GM21737 (cell line): ENCODE data around the gene SRF.

Experiments used
- ATAC-seq: cut with Tn5 transposase; IDR thresholded peaks from one replicate; pipeline ENCODE4 v1.9.1; 2021; ENCODE audit warnings: mild to moderate bottlenecking, moderate library complexity; ENCODE audit not compliant: unreplicated experiment

SRF gene

DNA sequence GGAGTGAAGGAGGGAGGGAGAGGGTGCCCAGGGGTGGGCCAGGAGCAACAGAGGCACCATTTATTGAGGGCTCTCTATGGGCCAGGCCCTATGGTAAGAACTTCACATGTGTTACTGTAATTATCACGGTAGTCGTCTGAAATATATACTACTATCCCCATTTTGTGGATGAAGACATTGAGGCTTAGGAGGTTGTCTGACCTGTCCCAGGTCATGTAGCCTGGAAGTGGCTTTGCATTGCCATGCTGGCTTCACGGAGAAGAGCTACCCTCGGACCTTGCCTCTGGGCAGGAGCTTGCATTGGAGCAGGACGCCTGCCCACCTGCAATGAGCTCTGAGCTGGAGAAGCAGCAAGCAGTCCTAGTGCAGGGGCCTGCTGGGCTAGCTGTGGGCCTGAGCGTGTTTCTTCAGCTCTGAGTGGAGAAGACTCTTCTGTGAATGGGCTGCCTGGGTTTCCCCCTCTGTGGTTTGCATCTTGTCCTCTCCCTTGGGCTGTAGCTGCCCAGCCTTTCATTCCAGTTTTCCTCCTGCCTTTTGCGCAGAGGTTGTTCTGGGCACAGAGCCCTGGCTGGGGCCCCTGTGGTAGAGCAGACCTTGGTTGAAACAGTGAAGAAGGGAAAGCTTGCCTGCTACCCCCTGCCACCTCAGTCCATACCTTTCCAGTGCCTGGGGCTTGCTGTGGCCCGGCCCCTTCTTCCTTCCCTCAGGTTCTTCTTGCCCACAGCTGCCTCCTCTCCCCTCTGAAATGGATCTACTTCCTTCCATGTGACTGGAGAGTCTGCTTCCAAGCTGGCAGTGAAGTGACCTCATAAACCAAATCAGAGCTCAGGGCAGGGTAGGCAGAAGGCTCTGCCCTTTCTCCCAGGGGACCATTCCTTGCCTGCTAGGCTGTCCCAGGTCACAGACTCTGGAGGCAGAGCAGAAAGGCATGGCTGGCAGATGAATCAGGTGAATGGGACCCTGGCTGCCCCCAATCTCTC is 24.1 kb upstream of the SRF start:
- ATAC-seq: no peak

DNA sequence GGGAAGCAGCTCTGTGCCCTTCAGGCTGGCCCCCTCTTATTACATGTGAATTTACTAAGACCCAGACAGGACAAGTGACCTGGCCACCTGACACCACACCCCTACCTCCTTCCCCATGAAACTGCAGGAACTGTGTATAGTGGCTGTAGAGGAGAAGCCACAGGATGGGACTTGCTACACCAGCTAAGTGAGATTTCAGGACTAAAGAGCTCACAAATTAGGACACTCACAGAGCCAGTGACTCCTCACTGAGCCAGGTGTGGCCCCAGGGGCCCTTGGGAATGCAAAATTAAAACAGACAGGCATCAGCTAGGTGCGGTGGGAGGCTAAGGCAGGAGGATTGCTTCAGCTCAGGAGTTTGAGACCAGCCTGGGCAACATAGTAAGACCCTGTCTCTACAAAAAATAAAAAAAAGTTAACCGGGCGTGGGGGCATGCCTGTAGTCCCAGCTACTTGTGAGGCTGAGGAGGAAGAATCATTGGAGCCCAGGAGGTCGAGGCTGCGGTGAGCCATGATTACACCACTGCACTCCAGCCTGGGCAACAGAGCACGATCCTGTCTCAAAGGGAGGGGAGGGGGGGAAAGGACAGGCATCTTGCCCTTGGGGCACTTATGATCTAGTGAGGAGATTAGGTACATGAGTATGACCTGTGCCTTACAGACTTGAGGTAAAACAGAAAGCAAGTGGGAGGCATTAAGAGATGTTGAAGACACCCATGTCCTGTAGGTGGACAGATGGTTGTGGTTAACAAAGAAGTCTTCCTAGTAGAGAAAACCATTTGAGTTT is 23.2 kb upstream of the SRF start:
- no peak for ATAC-seq

DNA sequence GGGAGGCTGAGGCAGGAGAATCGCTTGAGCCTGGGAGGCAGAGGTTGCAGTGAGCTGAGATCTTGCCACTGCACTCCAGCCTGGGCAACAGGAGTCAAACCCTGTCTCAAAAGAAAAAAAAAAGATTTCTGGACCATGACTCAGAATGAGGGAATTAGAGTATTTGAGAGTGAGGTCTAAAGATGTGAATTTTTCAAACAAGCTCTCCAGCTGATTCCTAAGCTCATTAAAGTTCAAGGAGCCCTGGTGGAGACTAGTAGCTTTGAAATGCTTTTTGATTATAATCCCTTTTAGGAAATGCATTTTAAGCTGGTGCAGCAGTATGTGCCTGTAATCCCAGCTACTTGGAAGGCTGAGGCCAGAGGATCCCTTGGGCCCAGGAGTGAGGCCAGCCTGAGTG is 21.8 kb upstream of the SRF start:
- ATAC-seq: no peak

DNA sequence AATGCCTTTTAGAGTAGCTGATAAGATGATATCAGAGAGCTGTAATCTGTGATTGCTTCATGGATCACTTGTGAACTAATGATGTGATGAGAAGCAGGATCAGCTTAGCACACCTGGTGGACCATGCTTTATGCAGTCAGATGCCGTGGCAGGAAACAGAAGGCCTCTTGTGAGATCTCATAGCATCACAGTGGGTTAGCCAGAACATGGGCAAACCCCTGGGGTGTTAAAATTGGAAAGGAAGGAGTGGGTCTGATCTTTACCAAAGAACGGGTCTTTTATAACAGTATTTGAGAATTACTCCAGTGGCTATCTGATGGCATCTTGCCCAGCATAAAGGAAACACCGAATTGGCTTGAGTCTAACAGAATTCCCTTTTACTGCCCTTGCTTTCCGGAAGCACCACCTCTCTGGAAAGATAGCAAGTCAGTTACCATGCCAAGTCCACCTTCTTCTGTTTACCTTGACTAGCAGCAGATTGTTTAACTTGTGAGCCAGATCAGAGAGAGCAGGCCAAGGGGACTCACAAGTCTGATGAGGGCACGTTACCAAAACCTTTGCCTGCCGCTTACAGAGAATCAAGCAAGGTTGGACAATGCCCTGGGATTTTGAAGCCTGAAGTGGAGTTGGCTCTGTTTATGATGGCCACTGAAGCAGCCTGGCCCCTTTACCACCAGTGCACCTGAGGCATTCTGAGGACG is 20.9 kb upstream of the SRF start:
- ATAC-seq: no peak

DNA sequence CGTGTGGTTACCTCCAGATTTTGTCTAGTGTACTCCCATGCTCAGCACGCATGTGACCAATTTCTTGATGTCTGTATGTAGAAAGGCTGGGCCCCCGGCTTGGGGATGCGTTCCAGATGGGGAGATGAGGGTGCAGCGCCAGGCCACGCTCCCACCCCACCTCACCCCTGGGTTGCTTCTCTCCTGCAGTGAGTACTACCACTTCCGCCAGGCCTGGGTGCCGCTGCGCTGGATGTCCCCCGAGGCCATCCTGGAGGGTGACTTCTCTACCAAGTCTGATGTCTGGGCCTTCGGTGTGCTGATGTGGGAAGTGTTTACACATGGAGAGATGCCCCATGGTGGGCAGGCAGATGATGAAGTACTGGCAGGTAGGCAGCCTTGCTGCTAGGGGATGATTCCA is 11.5 kb upstream of the SRF start:
- no peak for ATAC-seq

DNA sequence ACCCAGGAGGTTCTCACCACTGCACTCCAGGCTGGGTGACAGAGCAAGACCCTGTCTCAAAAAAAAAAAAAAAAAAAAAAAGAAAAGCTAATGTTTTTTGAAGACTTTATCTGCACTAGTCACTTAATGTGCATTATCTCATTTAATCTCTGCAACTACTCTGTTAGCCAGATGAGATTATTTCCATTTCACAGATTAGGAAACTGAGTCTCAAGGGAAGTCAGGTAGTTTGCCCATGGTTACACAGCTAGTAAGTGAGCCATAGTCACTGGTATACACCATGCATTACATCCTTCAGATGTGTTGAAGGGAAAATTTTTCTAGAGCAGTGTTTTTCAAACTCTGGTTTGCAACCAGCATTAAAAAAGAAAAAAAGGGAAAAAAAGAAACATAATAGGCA is 7.2 kb upstream of the SRF start:
- no peak for ATAC-seq

DNA sequence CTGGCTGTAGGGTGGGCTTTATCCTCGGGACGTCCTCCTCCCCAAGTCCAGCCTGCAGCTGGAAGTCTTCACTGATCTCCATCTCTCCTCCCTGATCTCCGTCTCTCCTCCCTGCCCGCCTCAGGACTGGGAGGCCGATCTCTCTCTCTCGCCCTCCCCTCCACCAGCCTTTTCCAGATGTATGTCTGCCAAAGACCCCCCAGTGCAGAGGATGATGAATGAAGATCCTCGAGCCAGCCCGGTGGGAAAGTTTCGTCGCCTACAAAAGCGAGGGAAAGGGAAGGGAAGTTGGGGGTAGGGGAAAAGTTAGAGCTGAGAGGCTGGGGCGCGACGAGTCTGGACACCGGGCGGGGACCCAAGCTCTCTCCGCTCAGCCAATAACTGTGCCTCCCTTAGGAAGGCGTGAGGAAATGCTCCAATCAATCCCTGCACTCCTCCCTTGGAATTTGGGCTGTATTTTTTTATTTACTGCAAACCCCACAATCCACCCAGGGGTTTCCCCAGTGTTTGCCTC is 595 bp upstream of the SRF start:
- no peak for ATAC-seq

DNA sequence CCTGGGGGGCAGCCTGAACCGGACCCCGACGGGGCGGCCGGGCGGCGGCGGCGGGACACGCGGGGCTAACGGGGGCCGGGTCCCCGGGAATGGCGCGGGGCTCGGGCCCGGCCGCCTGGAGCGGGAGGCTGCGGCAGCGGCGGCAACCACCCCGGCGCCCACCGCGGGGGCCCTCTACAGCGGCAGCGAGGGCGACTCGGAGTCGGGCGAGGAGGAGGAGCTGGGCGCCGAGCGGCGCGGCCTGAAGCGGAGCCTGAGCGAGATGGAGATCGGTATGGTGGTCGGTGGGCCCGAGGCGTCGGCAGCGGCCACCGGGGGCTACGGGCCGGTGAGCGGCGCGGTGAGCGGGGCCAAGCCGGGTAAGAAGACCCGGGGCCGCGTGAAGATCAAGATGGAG is 636 bp downstream of the SRF start:
- ATAC-seq: no peak

DNA sequence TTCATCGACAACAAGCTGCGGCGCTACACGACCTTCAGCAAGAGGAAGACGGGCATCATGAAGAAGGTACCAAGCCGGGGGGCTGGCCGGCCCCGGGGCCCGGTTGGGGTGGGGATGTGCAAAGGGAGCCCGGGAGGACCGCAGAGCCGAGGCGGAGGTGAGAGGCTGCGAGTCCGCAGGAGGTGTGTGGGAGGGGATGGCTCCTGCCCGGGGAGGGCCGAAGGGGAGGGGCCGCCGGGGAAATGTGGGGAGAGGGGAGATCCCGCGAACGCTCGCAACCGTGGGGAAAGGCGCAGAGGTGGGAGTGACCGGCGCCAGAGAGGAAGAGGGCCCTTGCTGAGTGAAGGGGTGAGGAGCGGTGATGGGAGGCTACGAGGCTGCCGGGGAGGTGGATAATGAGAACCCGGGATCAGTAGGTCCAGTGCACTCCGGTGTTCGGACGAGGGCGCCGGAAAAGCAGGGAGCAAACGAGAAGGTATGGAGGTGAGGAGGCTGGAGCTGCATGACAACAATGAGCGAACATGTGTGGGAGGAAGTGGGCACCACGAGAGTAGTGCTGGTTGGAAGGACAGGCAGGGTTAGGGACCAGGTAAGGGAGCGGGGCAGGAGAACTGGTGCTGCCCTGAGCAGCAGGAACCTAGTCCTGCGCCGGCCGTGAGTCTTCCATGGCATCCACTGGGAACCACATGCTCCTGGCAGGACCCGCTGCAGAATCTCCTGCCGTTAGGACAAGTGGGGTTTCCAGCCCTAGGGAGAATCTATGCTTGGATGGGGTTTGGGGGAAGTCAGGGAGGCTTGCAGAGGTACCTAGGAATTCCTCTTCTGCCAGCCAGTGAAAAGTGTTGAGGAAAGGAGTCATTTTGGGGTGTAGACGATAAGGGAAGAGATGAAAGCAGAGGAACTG is 1.3 kb downstream of the SRF start:
- no peak for ATAC-seq

DNA sequence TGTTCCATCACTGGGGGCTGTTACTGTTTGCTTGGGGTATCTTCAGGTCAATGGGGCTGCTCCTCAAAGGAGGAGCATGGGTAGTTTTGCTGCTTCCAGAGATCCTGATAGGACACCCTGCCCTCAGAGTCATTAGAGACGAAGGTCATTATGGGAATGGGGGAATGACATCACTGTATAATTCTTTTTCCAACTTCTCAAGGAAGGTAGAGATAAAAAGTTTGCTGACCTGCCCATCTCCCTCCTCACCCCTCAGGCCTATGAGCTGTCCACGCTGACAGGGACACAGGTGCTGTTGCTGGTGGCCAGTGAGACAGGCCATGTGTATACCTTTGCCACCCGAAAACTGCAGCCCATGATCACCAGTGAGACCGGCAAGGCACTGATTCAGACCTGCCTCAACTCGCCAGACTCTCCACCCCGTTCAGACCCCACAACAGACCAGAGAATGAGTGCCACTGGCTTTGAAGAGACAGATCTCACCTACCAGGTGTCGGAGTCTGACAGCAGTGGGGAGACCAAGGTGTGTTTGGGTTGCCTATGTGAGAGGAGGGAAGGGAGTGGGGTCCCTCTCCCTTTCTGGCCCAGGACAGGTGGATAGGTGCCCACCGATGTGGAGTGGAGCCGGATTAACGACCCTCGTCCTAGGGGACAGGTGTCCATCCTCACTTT is 2.7 kb downstream of the SRF start:
- ATAC-seq: no peak

DNA sequence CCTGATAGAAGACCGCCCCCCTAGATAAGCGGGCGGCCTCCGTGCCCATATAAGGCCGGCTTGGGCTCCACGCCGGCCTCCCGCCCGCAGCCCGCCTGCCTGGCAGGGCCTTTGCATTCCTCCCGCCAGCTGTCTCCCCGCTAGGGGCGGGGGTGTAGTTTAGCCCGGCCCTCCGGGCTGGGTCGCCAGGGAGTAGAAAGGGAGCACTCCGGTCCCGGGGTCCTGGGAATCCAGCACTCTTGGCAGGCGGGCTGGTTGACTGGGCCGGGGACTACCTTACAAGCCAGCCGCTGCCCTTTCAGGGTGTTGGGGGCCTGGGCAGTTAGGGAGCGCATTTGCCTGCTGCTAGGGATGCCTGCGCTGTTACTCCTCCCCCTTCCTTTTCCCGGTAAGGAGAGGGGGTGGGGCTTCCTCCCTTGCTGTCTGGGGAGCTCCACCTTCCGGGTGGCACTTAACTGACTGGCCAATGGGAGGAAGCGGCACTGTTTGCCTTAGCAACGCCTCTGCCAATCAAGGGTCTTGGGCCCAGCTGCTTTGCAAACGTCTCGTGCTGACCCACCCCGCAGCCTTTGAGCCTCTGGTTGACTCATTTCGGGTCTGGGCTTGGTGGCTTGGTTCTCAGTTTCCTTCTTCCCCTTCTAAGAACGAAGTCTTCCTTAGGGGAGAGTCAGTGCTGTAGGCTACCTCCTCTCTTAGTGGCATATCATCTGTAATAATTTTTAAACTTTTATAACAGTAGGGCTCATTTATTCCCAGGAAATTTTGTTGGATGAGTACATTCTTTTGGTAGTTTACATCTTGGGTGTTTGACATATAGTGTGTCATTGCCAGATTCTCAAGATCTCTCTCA is 3.4 kb downstream of the SRF start:
- peak; percentile 58 for ATAC-seq

DNA sequence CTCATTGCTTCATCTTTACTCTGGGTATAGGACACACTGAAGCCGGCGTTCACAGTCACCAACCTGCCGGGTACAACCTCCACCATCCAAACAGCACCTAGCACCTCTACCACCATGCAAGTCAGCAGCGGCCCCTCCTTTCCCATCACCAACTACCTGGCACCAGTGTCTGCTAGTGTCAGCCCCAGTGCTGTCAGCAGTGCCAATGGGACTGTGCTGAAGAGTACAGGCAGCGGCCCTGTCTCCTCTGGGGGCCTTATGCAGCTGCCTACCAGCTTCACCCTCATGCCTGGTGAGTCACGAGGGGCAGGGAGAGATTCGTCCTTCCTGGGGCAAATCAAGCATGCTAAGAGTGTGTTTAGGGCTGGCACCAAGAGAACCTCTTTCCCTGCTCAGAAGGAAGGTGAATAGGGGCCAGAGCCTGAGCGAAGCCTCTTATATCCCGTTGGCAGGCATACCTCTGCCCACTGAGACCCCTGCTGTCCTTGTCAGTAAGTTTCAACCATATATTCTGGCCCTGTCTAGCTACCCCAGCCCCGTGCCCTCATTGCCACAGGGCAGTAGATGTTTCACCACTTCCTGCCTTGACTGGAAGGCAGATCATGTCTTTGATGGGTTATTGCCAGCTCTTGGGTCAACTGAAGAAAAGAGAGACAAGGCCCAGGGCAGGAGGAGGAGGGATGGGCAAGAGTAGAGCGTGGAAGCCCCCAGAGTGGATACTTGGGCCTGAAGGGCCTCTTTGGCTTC is 4.8 kb downstream of the SRF start:
- no peak for ATAC-seq

DNA sequence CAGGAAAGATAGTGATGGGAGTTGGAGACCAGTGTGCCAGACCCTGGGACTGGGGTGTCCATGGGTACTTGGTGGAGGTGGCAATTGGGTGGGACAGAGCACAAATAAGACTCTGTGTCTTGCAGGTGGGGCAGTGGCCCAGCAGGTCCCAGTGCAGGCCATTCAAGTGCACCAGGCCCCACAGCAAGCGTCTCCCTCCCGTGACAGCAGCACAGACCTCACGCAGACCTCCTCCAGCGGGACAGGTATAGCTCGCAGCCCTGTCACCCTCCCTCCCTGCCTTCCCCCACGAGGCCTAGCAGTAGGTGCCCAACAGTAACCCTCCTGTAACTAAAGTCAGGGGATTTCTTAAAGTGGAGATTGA is 5.3 kb downstream of the SRF start:
- no peak for ATAC-seq

DNA sequence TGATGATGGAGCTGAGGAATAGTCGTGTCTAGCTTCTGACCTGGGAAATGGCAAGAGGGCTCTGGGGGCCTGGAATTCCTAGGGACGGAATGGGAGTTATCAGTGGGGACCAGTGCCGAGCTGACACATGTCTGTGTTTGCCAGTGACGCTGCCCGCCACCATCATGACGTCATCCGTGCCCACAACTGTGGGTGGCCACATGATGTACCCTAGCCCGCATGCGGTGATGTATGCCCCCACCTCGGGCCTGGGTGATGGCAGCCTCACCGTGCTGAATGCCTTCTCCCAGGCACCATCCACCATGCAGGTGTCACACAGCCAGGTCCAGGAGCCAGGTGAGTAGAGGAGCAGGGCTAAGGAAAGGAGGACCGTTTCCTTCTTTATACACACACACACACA is 7.1 kb downstream of the SRF start:
- no peak for ATAC-seq

DNA sequence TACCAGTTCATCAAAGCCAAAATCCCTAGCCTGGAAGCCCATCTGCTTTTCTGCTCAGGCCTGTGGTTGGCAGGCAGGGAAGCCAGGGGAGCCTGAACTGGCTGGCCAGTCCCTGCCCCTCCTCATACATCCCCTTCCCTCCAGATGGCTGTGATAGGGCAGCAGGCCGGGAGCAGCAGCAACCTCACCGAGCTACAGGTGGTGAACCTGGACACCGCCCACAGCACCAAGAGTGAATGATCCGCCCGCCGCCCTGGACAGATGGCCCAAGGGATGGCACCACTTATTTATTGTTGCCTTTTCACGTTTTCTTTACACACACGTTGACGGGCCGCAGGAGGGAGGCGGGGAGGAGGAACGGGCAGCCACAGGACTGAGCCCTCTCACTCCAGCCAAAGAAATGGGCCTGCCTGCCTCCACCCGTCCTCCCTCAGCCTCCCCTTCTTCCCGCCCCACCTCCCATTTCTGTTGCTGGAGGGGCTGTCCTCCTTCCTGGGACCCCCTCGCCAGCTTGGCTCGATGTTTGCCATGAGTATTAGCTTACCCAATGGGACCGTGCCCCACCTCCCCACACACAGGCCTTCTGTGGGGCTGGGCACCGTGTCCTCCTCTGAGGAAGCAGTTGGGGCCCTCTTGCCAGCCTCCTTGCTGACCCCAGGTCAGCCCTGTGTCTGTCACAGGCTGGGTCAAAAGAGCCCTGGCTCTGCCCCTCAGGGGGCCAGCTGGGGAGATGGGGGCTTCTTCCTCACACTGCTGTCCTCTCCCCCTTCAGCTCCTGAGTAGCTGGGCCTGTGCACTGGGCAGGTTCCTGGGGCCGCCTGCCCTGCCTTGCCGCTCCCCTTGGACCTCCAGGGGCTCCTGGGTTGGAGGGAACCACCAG is 8.1 kb downstream of the SRF start:
- ATAC-seq: no peak

DNA sequence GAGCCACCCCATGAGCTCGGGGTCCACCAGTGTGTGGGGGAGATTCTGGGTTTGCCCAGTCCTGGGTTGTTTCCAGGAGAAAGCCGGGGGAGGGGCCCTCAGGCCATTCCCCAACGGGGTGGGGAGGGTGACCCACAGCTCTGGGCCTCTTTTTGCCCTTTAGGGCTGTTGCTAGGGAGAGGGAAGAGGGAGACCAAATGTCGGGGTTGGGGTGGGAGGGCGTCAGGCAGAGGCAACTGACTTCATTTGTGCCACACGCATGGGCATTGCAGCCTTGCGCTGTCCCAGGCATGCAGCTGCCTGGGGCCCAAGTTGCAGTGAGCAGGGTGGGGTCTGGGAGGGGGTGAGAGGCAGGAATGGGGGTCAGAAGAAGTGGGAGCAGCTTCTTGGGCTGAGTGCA is 9.0 kb downstream of the SRF start:
- ATAC-seq: no peak

DNA sequence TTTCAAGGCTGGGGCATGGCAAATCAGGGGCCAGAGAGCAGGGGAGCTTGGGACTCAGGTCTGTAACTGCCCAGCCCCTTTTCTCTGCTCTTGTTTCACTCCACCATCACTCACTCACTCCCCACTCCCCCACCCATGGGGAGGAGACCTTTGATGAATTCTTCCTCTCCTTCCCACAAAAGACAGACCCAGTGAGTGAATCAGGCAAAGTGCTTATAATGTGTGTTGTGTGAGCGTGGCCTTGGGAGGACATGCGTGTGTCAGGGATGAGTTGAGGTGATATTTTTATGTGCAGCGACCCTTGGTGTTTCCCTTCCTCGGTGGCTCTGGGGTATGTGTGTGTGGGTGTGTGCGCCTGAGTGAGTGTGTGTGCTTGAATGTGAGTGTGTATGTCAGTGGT is 9.9 kb downstream of the SRF start:
- ATAC-seq: no peak
